OCI-LY3 (cell line): ENCODE measurements around the gene IFI35.
A peak's percentile ranks its signal among the peaks of the same experiment; 100 is the strongest.
"Not testable (repeated sequence)": the region's sequence is repeated elsewhere in the genome, so short reads cannot be mapped to it uniquely, and the experiment has no call there.

ENCODE experiments used
- H2AFZ ChIP-seq: fragments of 200-600, 300-600 bp; shearing (Covaris generic); 2 replicates; pipeline ENCODE4 v1.6.0; 2014; ENCODE audit warnings: antibody characterized with exemption, low read depth, low read length
- H3K27ac ChIP-seq: fragments of 200-600, 300-600 bp; sonication (generic); 2 replicates; pipeline ENCODE4 v1.5.1; 2014; ENCODE audit warnings: mild to moderate bottlenecking, low read length, moderate library complexity, mixed read lengths
- H3K27me3 ChIP-seq: fragments of 200-600, 300-600 bp; sonication (generic); 2 replicates; pipeline ENCODE4 v1.6.1; 2014; ENCODE audit warnings: low read depth, low read length, mixed read lengths
- H3K36me3 ChIP-seq: fragments of 200-600, 300-600 bp; sonication (generic); replicated peaks from 2 replicates; pipeline ENCODE3; 2014; ENCODE audit warnings: low read depth, low read length, mixed read lengths
- H3K4me1 ChIP-seq: fragments of 300-600, 200-600 bp; sonication (generic); 2 replicates; pipeline ENCODE4 v1.6.1; 2014; ENCODE audit warnings: low read length, mixed read lengths
- H3K4me2 ChIP-seq: fragments of 200-600, 300-600 bp; sonication (generic); 2 replicates; pipeline ENCODE4 v1.6.1; 2014; ENCODE audit warnings: low read length, mixed read lengths
- H3K4me3 ChIP-seq: fragments of 300-600, 200-600 bp; sonication (generic); 2 replicates; pipeline ENCODE4 v1.5.1; 2014; ENCODE audit warnings: antibody characterized with exemption, mild to moderate bottlenecking, low read length, moderate library complexity
- H3K79me2 ChIP-seq: fragments of 300-600, 200-600 bp; shearing (Covaris generic); 2 replicates; pipeline ENCODE4 v1.6.1; 2014; ENCODE audit warnings: mild to moderate bottlenecking, low read length, mixed read lengths
- H3K9ac ChIP-seq: fragments of 300-600, 200-600 bp; shearing (Covaris generic); 2 replicates; pipeline ENCODE4 v1.6.0; 2014; ENCODE audit warnings: mild to moderate bottlenecking, low read length, moderate library complexity
- H3K9me3 ChIP-seq: fragments of 200-600, 300-600 bp; shearing (Covaris generic); 2 replicates; pipeline ENCODE4 v1.6.1; 2014; ENCODE audit warnings: low read length, mixed read lengths; ENCODE audit not compliant: insufficient read depth
- H4K20me1 ChIP-seq: fragments of 200-600, 300-600 bp; sonication (generic); 2 replicates; pipeline ENCODE4 v1.6.1; 2016; ENCODE audit warnings: low read length, mixed read lengths; ENCODE audit not compliant: insufficient read depth
- CTCF ChIP-seq: fragments of 200-600, 300-600 bp; sonication (generic); IDR thresholded peaks from 2 replicates; pipeline ENCODE4 v1.5.1; 2014; ENCODE audit warnings: antibody characterized with exemption, low read length, low read depth
- EZH2phosphoT487 ChIP-seq: fragments of 200-600 bp; shearing (Covaris generic); IDR thresholded peaks from 2 replicates; pipeline ENCODE4 v1.6.1; 2018; ENCODE audit warnings: antibody characterized with exemption, mixed run types, low read depth

IFI35 gene

GRCh38 chr17:42999003-42999525 lies 7.5 kb upstream of the IFI35 start:
- peaks cover 20% of the 10 kb centered on the region for H3K4me1 ChIP-seq
- TF ChIP-seq CTCF (no peak), EZH2phosphoT487 (no peak)
- no peaks in the 10 kb centered on the region for H3K9me3 ChIP-seq
- H3K4me2 ChIP-seq: peak overlapping the region; percentile 82
- H3K36me3 ChIP-seq: peaks cover 44% of the 10 kb centered on the region
- peak overlapping the region; percentile 61 for H3K27ac ChIP-seq
- peak overlapping the region; percentile 98 for H3K9ac ChIP-seq
- H4K20me1 ChIP-seq: peaks cover 13% of the 10 kb centered on the region
- no peaks in the 10 kb centered on the region for H3K27me3 ChIP-seq
- peaks cover 26% of the 10 kb centered on the region for H3K79me2 ChIP-seq
- no peak overlapping the region for H2AFZ ChIP-seq
- peak overlapping the region; percentile 99 for H3K4me3 ChIP-seq

GRCh38 chr17:43000894-43001293 lies 5.7 kb upstream of the IFI35 start:
- Histone ChIP-seq H3K79me2 (peaks cover 26% of the 10 kb centered on the region), H3K4me1 (peaks cover 20% of the 10 kb centered on the region), H4K20me1 (peaks cover 13% of the 10 kb centered on the region), H3K36me3 (peaks cover 36% of the 10 kb centered on the region)
- H3K4me3 ChIP-seq, H3K9ac ChIP-seq, H3K9me3 ChIP-seq, H3K4me2 ChIP-seq, H2AFZ ChIP-seq, H3K27ac ChIP-seq, H3K27me3 ChIP-seq: not testable (repeated sequence)

GRCh38 chr17:43003542-43004172 lies 2.9 kb upstream of the IFI35 start:
- Histone ChIP-seq H3K27me3 (no peaks in the 10 kb centered on the region), H3K4me3 (no peak overlapping the region), H3K4me1 (peaks cover 19% of the 10 kb centered on the region), H3K36me3 (peaks cover 35% of the 10 kb centered on the region), H2AFZ (no peak overlapping the region), H3K27ac (no peak overlapping the region), H3K79me2 (peaks cover 21% of the 10 kb centered on the region), H4K20me1 (peaks cover 12% of the 10 kb centered on the region), H3K4me2 (no peak overlapping the region), H3K9me3 (no peaks in the 10 kb centered on the region), H3K9ac (no peak overlapping the region)
- TF ChIP-seq EZH2phosphoT487: no peak
- TF ChIP-seq CTCF: no peak

GRCh38 chr17:43010667-43011308 lies 4.2 kb downstream of the IFI35 start:
- Histone ChIP-seq H3K9me3 (no peaks in the 10 kb centered on the region), H3K9ac (no peak overlapping the region), H3K4me3 (no peak overlapping the region), H3K4me1 (peaks cover 7% of the 10 kb centered on the region), H3K36me3 (no peaks in the 10 kb centered on the region), H3K79me2 (no peaks in the 10 kb centered on the region), H2AFZ (no peak overlapping the region), H4K20me1 (no peaks in the 10 kb centered on the region), H3K4me2 (no peak overlapping the region), H3K27ac (no peak overlapping the region), H3K27me3 (no peaks in the 10 kb centered on the region)
- no peak for TF ChIP-seq CTCF
- no peak for TF ChIP-seq EZH2phosphoT487
